ENCODE results near the gene CACNA1D. TPM values are rescaled to one million over a fixed set of nuclear protein-coding genes. Genes with fewer than 3 reads are reported as not detected.

CACNA1D gene
- total RNA-seq, 1 experiment from 2014 or later, result not detected

GRCh38 chr3:53795789-53796560 is 301.6 kb downstream of the CACNA1D start:
- no peaks in the 10 kb centered on the region for H3K4me1 ChIP-seq (ENCODE audit: insufficient read depth, low read length, poor library complexity, severe bottlenecking)
- ChIA-PET CTCF (no interaction called here), POLR2A (ENCODE audit: low non-redundant PET) (no interaction called here)
- H3K9me3 ChIP-seq (ENCODE audit: low read depth, low read length, poor library complexity, severe bottlenecking), result no peaks in the 10 kb centered on the region
- H3K27me3 ChIP-seq (replicated peaks; ENCODE audit: insufficient read depth, low read depth, low read length, poor library complexity), result no peaks in the 10 kb centered on the region
- TF ChIP-seq, protein P1, sequence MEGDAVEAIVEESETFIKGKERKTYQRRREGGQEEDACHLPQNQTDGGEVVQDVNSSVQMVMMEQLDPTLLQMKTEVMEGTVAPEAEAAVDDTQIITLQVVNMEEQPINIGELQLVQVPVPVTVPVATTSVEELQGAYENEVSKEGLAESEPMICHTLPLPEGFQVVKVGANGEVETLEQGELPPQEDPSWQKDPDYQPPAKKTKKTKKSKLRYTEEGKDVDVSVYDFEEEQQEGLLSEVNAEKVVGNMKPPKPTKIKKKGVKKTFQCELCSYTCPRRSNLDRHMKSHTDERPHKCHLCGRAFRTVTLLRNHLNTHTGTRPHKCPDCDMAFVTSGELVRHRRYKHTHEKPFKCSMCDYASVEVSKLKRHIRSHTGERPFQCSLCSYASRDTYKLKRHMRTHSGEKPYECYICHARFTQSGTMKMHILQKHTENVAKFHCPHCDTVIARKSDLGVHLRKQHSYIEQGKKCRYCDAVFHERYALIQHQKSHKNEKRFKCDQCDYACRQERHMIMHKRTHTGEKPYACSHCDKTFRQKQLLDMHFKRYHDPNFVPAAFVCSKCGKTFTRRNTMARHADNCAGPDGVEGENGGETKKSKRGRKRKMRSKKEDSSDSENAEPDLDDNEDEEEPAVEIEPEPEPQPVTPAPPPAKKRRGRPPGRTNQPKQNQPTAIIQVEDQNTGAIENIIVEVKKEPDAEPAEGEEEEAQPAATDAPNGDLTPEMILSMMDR (conservative IDR thresholded peaks at IDR 0.05; ENCODE audit: low read depth, low read length), result no peak
- no peak for TF ChIP-seq EZH2 (IDR thresholded peaks at IDR 0.05; ENCODE audit: borderline replicate concordance, low read depth, low read length, poor library complexity, severe bottlenecking)
- H3K36me3 ChIP-seq (ENCODE audit: insufficient read depth, low read length, poor library complexity, severe bottlenecking), result no peaks in the 10 kb centered on the region
- DNase-seq (ENCODE audit: low spot score), result no peak
- no TSS peak for BruUV-seq (replicated peaks)
- intact Hi-C loops (cut with micrococcal nuclease; ENCODE audit: unreplicated experiment), result no loop called here
- no peak overlapping the region for H3K27ac ChIP-seq (ENCODE audit: low read depth, low read length, poor library complexity, severe bottlenecking)
- no peak overlapping the region for H3K4me3 ChIP-seq (ENCODE audit: low read depth, low read length, poor library complexity, severe bottlenecking)

- no peak for DNase-seq (ENCODE audit: low spot score)
- ChIA-PET CTCF (no interaction called here), POLR2A (ENCODE audit: low non-redundant PET) (no interaction called here)
- intact Hi-C loops (cut with micrococcal nuclease; ENCODE audit: unreplicated experiment), result no loop called here
- H3K4me1 ChIP-seq (ENCODE audit: insufficient read depth, low read length, poor library complexity, severe bottlenecking), result no peaks in the 10 kb centered on the region
- no peaks in the 10 kb centered on the region for H3K27me3 ChIP-seq (replicated peaks; ENCODE audit: insufficient read depth, low read depth, low read length, poor library complexity)
- H3K9me3 ChIP-seq (ENCODE audit: low read depth, low read length, poor library complexity, severe bottlenecking), result no peaks in the 10 kb centered on the region
- BruUV-seq (replicated peaks), result no TSS peak
- no peak overlapping the region for H3K27ac ChIP-seq (ENCODE audit: low read depth, low read length, poor library complexity, severe bottlenecking)
- H3K4me3 ChIP-seq (ENCODE audit: low read depth, low read length, poor library complexity, severe bottlenecking), result no peak overlapping the region
- H3K36me3 ChIP-seq (ENCODE audit: insufficient read depth, low read length, poor library complexity, severe bottlenecking), result no peaks in the 10 kb centered on the region
- TF ChIP-seq, protein P1 (conservative IDR thresholded peaks at IDR 0.05; ENCODE audit: low read depth, low read length), result no peak
Measured at GRCh38 chr3:53798144-53798543, 303.7 kb downstream of the CACNA1D start.

GRCh38 chr3:53799338-53799865 is 305.0 kb downstream of the CACNA1D start:
- Histone ChIP-seq H3K4me1 (ENCODE audit: insufficient read depth, low read length, poor library complexity, severe bottlenecking) (no peaks in the 10 kb centered on the region), H3K27me3 (replicated peaks; ENCODE audit: insufficient read depth, low read depth, low read length, poor library complexity) (no peaks in the 10 kb centered on the region), H3K9me3 (ENCODE audit: low read depth, low read length, poor library complexity, severe bottlenecking) (no peaks in the 10 kb centered on the region), H3K27ac (ENCODE audit: low read depth, low read length, poor library complexity, severe bottlenecking) (no peak overlapping the region), H3K36me3 (ENCODE audit: insufficient read depth, low read length, poor library complexity, severe bottlenecking) (no peaks in the 10 kb centered on the region), H3K4me3 (ENCODE audit: low read depth, low read length, poor library complexity, severe bottlenecking) (no peak overlapping the region)
- ChIA-PET CTCF (no interaction called here), POLR2A (ENCODE audit: low non-redundant PET) (no interaction called here)
- TF ChIP-seq EZH2 (IDR thresholded peaks at IDR 0.05; ENCODE audit: borderline replicate concordance, low read depth, low read length, poor library complexity, severe bottlenecking), result no peak
- TF ChIP-seq, protein P1 (conservative IDR thresholded peaks at IDR 0.05; ENCODE audit: low read depth, low read length), result no peak
- no TSS peak for BruUV-seq (replicated peaks)
- DNase-seq (ENCODE audit: low spot score), result no peak
- intact Hi-C loops (cut with micrococcal nuclease; ENCODE audit: unreplicated experiment), result no loop called here

Measured in A673 (cell line).